ENCODE measurements around the gene TMEM132D.

DNA sequence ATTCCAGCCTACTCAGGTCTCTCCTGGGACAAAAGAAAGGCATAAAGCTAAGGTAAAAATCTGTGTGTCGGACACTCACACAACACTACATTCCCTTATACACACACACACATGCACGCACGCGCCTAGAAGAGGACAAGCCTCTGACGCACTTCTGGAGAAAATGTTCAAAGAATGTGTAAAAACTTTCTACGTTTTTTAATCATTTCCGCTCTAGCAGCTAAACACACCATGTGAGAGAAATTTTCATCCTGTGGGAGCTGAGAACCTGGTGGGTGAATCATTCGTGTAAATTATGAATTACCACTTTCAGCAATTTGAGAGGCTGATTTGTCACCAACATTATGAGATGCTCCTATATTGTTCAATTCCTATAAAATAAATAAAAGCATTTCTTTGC, 494.5 kb downstream of the TMEM132D start:
- TF ChIP-seq, protein P1, sequence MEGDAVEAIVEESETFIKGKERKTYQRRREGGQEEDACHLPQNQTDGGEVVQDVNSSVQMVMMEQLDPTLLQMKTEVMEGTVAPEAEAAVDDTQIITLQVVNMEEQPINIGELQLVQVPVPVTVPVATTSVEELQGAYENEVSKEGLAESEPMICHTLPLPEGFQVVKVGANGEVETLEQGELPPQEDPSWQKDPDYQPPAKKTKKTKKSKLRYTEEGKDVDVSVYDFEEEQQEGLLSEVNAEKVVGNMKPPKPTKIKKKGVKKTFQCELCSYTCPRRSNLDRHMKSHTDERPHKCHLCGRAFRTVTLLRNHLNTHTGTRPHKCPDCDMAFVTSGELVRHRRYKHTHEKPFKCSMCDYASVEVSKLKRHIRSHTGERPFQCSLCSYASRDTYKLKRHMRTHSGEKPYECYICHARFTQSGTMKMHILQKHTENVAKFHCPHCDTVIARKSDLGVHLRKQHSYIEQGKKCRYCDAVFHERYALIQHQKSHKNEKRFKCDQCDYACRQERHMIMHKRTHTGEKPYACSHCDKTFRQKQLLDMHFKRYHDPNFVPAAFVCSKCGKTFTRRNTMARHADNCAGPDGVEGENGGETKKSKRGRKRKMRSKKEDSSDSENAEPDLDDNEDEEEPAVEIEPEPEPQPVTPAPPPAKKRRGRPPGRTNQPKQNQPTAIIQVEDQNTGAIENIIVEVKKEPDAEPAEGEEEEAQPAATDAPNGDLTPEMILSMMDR (IDR thresholded peaks at IDR 0.05; ENCODE audit: insufficient read depth, low read length, poor library complexity, severe bottlenecking): no peak
- TF ChIP-seq EZH2phosphoT487 (conservative IDR thresholded peaks at IDR 0.05; ENCODE audit: low read length): no peak

All from SU-DHL-6 (cell line).